Nephron (organoid): Measurements from ENCODE around the gene OR6M1.

Experiments
- H3K27ac Mint-ChIP-seq, 3 experiments: 2 replicates each; pipeline ENCODE4 v1.8.0; 2020; ENCODE audit warnings: mixed read lengths in 3 of 3, mild to moderate bottlenecking in 2 of 3, moderate library complexity in 1 of 3
- H3K27me3 Mint-ChIP-seq: 2 replicates; pipeline ENCODE4 v1.8.0; 2021; ENCODE audit warnings: low read depth, mild to moderate bottlenecking, moderate library complexity, mixed read lengths
- H3K36me3 Mint-ChIP-seq: 2 replicates; pipeline ENCODE4 v1.8.0; 2020; ENCODE audit warnings: low read depth, mixed read lengths
- H3K4me1 Mint-ChIP-seq: 2 replicates; pipeline ENCODE4 v1.8.0; 2020; ENCODE audit warnings: mixed read lengths
- H3K4me3 Mint-ChIP-seq, 3 experiments: 2 replicates each; pipeline ENCODE4 v1.8.0; 2020; ENCODE audit warnings: mild to moderate bottlenecking in 3 of 3, mixed read lengths in 3 of 3, moderate library complexity in 2 of 3
- H3K9me3 Mint-ChIP-seq: 2 replicates; pipeline ENCODE4 v1.8.0; 2020; ENCODE audit warnings: mixed read lengths
- TF ChIP-seq, protein P1 (sequence below), 3 experiments: fragments of 200-600 bp; sonication (generic); IDR thresholded peaks; one replicate each; pipeline ENCODE4 v1.5.0; 2021; ENCODE audit warnings: antibody characterized with exemption in 3 of 3; ENCODE audit not compliant: unreplicated experiment in 3 of 3

OR6M1 gene, protein sequence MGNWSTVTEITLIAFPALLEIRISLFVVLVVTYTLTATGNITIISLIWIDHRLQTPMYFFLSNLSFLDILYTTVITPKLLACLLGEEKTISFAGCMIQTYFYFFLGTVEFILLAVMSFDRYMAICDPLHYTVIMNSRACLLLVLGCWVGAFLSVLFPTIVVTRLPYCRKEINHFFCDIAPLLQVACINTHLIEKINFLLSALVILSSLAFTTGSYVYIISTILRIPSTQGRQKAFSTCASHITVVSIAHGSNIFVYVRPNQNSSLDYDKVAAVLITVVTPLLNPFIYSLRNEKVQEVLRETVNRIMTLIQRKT

DNA sequence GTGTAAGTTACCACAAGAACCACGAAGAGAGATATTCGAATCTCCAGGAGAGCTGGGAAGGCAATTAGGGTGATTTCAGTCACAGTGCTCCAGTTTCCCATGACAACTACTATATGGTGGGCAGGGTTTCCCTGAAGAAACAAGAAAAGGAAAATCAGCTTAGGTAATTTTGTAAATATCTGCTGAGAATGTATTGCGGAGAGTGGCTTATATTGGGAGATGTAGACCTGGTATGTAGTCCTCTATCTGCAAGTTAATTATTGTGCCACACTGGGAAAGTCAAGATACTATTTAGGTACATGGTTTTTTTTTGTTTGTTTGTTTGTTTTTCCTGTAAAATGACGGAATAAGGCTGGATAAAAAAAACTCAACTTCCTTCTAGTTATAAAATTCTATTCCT lies at the start of gene OR6M1:
Gene OR6M1, minus strand, starts transcription at position 101 of the 400 bp plus-strand sequence. Its CDS starts 0 bp downstream, at position 101.
- Mint-ChIP-seq H3K27ac (peak within 1 kb of the TSS in 1 of 3 experiments; percentile 12), H3K9me3 (no peaks in the 10 kb centered on the region), H3K4me3 (no peak within 1 kb of the TSS), H3K4me1 (peaks cover 18% of the 10 kb centered on the region), H3K36me3 (no peaks in the 10 kb centered on the region), H3K27me3 (no peaks in the 10 kb centered on the region)
- TF ChIP-seq, protein P1, sequence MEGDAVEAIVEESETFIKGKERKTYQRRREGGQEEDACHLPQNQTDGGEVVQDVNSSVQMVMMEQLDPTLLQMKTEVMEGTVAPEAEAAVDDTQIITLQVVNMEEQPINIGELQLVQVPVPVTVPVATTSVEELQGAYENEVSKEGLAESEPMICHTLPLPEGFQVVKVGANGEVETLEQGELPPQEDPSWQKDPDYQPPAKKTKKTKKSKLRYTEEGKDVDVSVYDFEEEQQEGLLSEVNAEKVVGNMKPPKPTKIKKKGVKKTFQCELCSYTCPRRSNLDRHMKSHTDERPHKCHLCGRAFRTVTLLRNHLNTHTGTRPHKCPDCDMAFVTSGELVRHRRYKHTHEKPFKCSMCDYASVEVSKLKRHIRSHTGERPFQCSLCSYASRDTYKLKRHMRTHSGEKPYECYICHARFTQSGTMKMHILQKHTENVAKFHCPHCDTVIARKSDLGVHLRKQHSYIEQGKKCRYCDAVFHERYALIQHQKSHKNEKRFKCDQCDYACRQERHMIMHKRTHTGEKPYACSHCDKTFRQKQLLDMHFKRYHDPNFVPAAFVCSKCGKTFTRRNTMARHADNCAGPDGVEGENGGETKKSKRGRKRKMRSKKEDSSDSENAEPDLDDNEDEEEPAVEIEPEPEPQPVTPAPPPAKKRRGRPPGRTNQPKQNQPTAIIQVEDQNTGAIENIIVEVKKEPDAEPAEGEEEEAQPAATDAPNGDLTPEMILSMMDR (IDR thresholded peaks at IDR 0.05; ENCODE audit: unreplicated experiment in 3 of 3) = no peak

DNA sequence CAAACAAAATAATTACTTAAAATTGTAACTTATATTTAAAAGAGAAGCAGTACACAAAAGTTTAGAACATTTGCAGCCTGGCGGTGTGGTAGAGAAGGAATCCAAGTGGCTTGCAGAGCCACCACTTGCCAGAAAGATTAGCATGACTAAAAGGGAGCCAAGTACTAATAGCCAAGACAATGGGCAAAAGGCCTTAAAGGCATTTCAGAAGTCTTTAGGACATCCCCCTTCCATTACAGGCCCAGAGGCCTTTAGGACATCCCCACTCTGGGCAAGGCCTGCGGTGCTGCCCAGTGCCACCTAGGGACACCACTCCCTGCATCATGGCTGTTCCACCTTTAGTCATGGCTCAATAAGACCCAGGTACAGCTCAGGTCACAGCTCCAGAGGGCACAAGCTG lies 46.9 kb upstream of the OR6M1 start:
- TF ChIP-seq, protein P1 (IDR thresholded peaks at IDR 0.05; ENCODE audit: unreplicated experiment in 3 of 3) = no peak
- peaks cover 22% of the 10 kb centered on the region for H3K9me3 Mint-ChIP-seq
- H3K4me3 Mint-ChIP-seq = no peak overlapping the region
- H3K4me1 Mint-ChIP-seq = no peaks in the 10 kb centered on the region
- H3K27me3 Mint-ChIP-seq = peaks cover 11% of the 10 kb centered on the region
- no peak overlapping the region for H3K27ac Mint-ChIP-seq
- H3K36me3 Mint-ChIP-seq = no peaks in the 10 kb centered on the region

DNA sequence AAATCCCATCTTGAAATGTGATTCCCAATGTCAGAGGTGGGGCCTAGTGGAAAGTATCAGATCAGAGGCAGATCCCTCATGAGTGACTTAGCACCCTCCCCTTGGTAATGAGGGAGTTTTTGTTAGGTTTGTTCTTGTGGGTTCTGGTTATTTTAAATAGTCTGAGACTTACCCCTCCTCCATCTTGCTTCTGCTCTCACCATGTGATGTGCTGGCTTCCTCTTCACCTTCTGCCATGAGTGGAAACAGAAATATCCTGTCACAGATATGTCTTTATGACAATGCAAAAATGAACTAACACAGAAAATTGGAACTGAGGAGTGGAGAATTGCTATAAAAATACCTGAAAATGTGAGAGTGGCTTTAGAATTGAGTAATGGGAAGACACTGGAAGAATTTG lies 46.2 kb upstream of the OR6M1 start:
- H3K27ac Mint-ChIP-seq = no peak overlapping the region
- H3K9me3 Mint-ChIP-seq = peaks cover 16% of the 10 kb centered on the region
- H3K4me1 Mint-ChIP-seq = no peaks in the 10 kb centered on the region
- no peak overlapping the region for H3K4me3 Mint-ChIP-seq
- peaks cover 11% of the 10 kb centered on the region for H3K27me3 Mint-ChIP-seq
- H3K36me3 Mint-ChIP-seq = no peaks in the 10 kb centered on the region
- TF ChIP-seq, protein P1 (IDR thresholded peaks at IDR 0.05; ENCODE audit: unreplicated experiment in 3 of 3) = no peak

DNA sequence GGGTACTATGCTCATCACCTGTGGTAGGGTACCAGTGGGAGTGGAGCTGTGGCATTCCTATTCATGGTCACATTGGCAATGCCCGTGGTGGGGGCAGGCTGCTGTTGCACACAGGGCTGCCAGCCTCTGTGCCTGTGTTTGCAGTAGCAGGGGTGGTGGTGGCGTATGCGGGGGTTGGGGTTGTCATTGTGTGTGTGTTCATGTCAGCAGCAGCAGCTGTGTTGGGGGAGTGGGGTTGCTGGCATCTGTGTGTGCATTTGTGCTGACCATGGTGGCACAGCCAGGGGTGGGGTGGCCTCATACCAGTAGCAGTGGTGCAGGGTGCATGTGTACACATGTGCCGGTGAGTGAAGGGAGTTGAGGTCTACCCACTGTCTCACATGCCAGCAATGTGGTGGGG lies 45.0 kb upstream of the OR6M1 start:
- H3K4me1 Mint-ChIP-seq = no peaks in the 10 kb centered on the region
- no peak overlapping the region for H3K27ac Mint-ChIP-seq
- no peaks in the 10 kb centered on the region for H3K36me3 Mint-ChIP-seq
- peaks cover 11% of the 10 kb centered on the region for H3K27me3 Mint-ChIP-seq
- H3K4me3 Mint-ChIP-seq = no peak overlapping the region
- peaks cover 11% of the 10 kb centered on the region for H3K9me3 Mint-ChIP-seq
- TF ChIP-seq, protein P1 (IDR thresholded peaks at IDR 0.05; ENCODE audit: unreplicated experiment in 3 of 3) = no peak

DNA sequence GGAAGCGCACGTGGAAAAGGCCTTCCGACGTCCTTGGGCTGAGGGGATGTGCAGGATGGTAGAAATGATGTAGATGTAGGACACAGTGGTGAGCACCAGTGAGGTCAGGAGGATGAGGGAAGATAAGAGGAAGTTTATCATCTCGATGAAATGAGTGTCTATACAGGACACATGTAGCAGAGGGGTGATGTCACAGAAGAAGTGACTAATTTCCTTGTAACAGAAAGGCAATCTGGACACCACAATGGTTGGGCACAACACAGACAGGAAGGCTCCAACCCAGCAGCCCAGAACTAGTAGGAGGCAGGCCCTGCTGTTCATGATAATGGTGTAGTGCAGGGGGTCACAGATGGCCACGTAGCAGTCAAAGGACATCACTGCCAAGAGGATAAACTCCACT lies 35.0 kb upstream of the OR6M1 start:
- H3K4me3 Mint-ChIP-seq = no peak overlapping the region
- no peaks in the 10 kb centered on the region for H3K4me1 Mint-ChIP-seq
- TF ChIP-seq, protein P1 (IDR thresholded peaks at IDR 0.05; ENCODE audit: unreplicated experiment in 3 of 3) = no peak
- H3K27ac Mint-ChIP-seq = peak overlapping the region in 1 of 3 experiments; percentile 41
- H3K9me3 Mint-ChIP-seq = peaks cover 3% of the 10 kb centered on the region
- H3K27me3 Mint-ChIP-seq = peaks cover 4% of the 10 kb centered on the region
- no peaks in the 10 kb centered on the region for H3K36me3 Mint-ChIP-seq

DNA sequence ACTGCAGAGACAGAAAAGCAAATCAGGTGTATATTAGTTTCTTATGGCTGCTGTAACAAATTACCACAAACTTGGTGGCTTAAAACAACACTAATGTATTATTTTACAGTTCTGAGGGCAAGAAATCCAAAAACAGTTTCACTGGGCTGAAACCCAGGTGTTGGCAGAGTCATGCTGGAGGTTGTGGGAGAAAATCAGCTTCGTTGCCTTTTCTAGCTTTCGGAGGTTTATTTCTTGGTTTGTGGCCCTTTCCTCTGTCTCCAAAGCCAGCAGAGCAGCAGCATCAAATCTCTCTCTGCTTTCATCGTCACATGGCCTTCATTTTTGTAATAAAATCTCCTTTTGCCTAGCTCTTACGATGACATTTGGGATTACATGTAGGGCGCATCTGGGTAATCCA lies 33.0 kb upstream of the OR6M1 start:
- no peaks in the 10 kb centered on the region for H3K4me1 Mint-ChIP-seq
- H3K27me3 Mint-ChIP-seq = peaks cover 4% of the 10 kb centered on the region
- TF ChIP-seq, protein P1 (IDR thresholded peaks at IDR 0.05; ENCODE audit: unreplicated experiment in 3 of 3) = no peak
- H3K36me3 Mint-ChIP-seq = no peaks in the 10 kb centered on the region
- H3K4me3 Mint-ChIP-seq = no peak overlapping the region
- peaks cover 3% of the 10 kb centered on the region for H3K9me3 Mint-ChIP-seq
- H3K27ac Mint-ChIP-seq = no peak overlapping the region
